K562 (cell line): Measurements from ENCODE around the gene APOC4. TPM values are rescaled to one million over a fixed set of nuclear protein-coding genes. Genes with fewer than 3 reads are reported as not detected.
"Not testable (repeated sequence)": the region's sequence is repeated elsewhere in the genome, so short reads cannot be mapped to it uniquely, and the experiment has no call there.

Experiments used
- ATF1 ChIP-seq, 2 experiments: fragments of 450-650 bp in 1 of 2; IDR thresholded peaks; 2 replicates each; pipeline ENCODE4 v1.6.1; 2016; ENCODE audit warnings: missing compliant biosample characterization in 1 of 2, missing genetic modification characterization in 1 of 2
- BRD9 ChIP-seq: fragments of 450-650 bp; IDR thresholded peaks from 2 replicates; pipeline ENCODE4 v1.6.1; 2018; ENCODE audit warnings: low read depth; ENCODE audit not compliant: partially characterized antibody
- CC2D1A ChIP-seq: fragments of 450-650 bp; IDR thresholded peaks from 2 replicates; pipeline ENCODE4 v1.6.1; 2017; ENCODE audit warnings: mild to moderate bottlenecking
- CXXC5 ChIP-seq: fragments of 250-450 bp; sonication (Bioruptor Pico); IDR thresholded peaks from 2 replicates; pipeline ENCODE4 v1.8.0; 2022; ENCODE audit warnings: inconsistent platforms, mild to moderate bottlenecking, moderate library complexity
- HDAC3 ChIP-seq: fragments of 450-650 bp; IDR thresholded peaks from 2 replicates; pipeline ENCODE4 v1.6.1; 2018; ENCODE audit warnings: borderline replicate concordance, mild to moderate bottlenecking, moderate library complexity; ENCODE audit not compliant: partially characterized antibody
- LEF1 ChIP-seq: fragments of 450-650 bp; IDR thresholded peaks from 2 replicates; pipeline ENCODE4 v1.6.1; 2016; ENCODE audit warnings: mild to moderate bottlenecking
- MAFG ChIP-seq: fragments of 450-650 bp; conservative IDR thresholded peaks from 2 replicates; pipeline ENCODE4 v1.6.1; 2016; ENCODE audit warnings: missing genetic modification characterization, missing compliant biosample characterization
- MAFK ChIP-seq: IDR thresholded peaks from 2 replicates; pipeline ENCODE4 v1.6.1; 2011; ENCODE audit warnings: low read length, improper control_type of control experiment
- MAZ ChIP-seq, 2 experiments: fragments of 450-650 bp in 1 of 2; sonication (generic) in 1 of 2; formaldehyde crosslinking; IDR thresholded peaks in 1 of 2; conservative IDR thresholded peaks in 1 of 2; 2 replicates each; pipeline versions ENCODE4 v1.4.0 to v1.5.0; 2020; ENCODE audit warnings: mild to moderate bottlenecking in 1 of 2, missing genetic modification reagents in 1 of 2
- MTA2 ChIP-seq: fragments of 450-650 bp; IDR thresholded peaks from 2 replicates; pipeline ENCODE4 v1.6.1; 2016; ENCODE audit warnings: low read depth
- NFE2 ChIP-seq: IDR thresholded peaks from 2 replicates; pipeline ENCODE4 v1.6.1; 2014; ENCODE audit warnings: antibody characterized with exemption, low read depth
- PML ChIP-seq: IDR thresholded peaks from 2 replicates; pipeline ENCODE4 v1.6.1; 2012; ENCODE audit warnings: low read length, inconsistent platforms
- SOX6 ChIP-seq: fragments of 450-650 bp; IDR thresholded peaks from 2 replicates; pipeline ENCODE4 v1.6.1; 2014; ENCODE audit warnings: mild to moderate bottlenecking
- TAL1 ChIP-seq: fragments of 450-650 bp; IDR thresholded peaks from 2 replicates; pipeline ENCODE4 v1.6.1; 2016; ENCODE audit warnings: mild to moderate bottlenecking
- TEAD4 ChIP-seq, 2 experiments: sonication (generic) in 1 of 2; formaldehyde crosslinking in 1 of 2; IDR thresholded peaks; 2 replicates each; pipeline versions ENCODE4 v1.6.1 to v1.8.0; 2012 to 2022; ENCODE audit warnings: borderline replicate concordance in 1 of 2, inconsistent platforms in 1 of 2, low read length in 1 of 2, mild to moderate bottlenecking in 1 of 2, missing genetic modification reagents in 1 of 2
- ZBTB7A ChIP-seq: IDR thresholded peaks from 2 replicates; pipeline ENCODE4 v1.6.1; 2011; ENCODE audit warnings: low read depth, mild to moderate bottlenecking, low read length, moderate library complexity, borderline replicate concordance; ENCODE audit not compliant: control insufficient read depth
- ZC3H4 ChIP-seq: sonication (generic); formaldehyde crosslinking; IDR thresholded peaks from 2 replicates; pipeline ENCODE4 v1.9.0; 2021; ENCODE audit warnings: missing genetic modification reagents, borderline replicate concordance
- ZNF12 ChIP-seq: sonication (generic); formaldehyde crosslinking; IDR thresholded peaks from 2 replicates; pipeline ENCODE4 v1.4.0; 2020; ENCODE audit warnings: mild to moderate bottlenecking, missing genetic modification reagents
- ZNF197 ChIP-seq: fragments of 200-800 bp; sonication (Bioruptor generic); IDR thresholded peaks from 2 replicates; pipeline ENCODE4 v1.6.1; 2016; ENCODE audit warnings: low read depth, missing genetic modification characterization, missing compliant biosample characterization
- ZNF644 ChIP-seq: fragments of 200-800 bp; sonication (Bioruptor generic); IDR thresholded peaks from 2 replicates; pipeline ENCODE4 v1.6.1; 2016; ENCODE audit warnings: low read depth, missing genetic modification characterization, missing compliant biosample characterization
- ZNF740 ChIP-seq, 3 experiments: fragments of 200-800 bp in 1 of 3; sonication (Bioruptor generic) in 1 of 3; sonication (generic) in 1 of 3; formaldehyde crosslinking in 1 of 3; IDR thresholded peaks; 2 replicates each; pipeline versions ENCODE4 v1.6.1 to v1.8.0; 2016 to 2022; ENCODE audit warnings: mild to moderate bottlenecking in 2 of 3, missing compliant biosample characterization in 2 of 3, missing genetic modification characterization in 2 of 3, missing genetic modification reagents in 1 of 3
- polyA plus RNA-seq, 8 experiments: library from polyadenylated mRNA; depleted of rRNA in 4 of 8; stranded (reverse) in 5 of 8; unstranded in 3 of 8; fragments of >200 nt; fragmentation: Nextera tagmentation in 2 of 8; fragmentation: Illumina TruSeq in 1 of 8; extraction: Ambion mirVana in 2 of 8; extraction: Trizol in 1 of 8; gene quantifications; 2 replicates each; pipeline versions ENCODE4 v1.2.1 to v1.2.3, GENCODE V29; 2011 to 2014; ENCODE audit warnings: inconsistent platforms in 1 of 8, missing spikeins in 1 of 8
- total RNA-seq, 7 experiments: library from RNA; depleted of rRNA in 6 of 7; stranded (reverse); fragments of >200 nt in 6 of 7; fragmentation: Illumina TruSeq in 2 of 7; extraction: Trizol in 2 of 7; gene quantifications; 2 replicates each; pipeline versions ENCODE4 v1.2.1 to v1.2.3, GENCODE V29; 2011 to 2021; ENCODE audit warnings: low replicate concordance in 1 of 7
- TF ChIP-seq, protein P1 (sequence below), 3 experiments: fragments of 200-800 bp in 1 of 3; fragments of 250-450 bp in 1 of 3; fragments of 450-650 bp in 1 of 3; sonication (Bioruptor Pico) in 1 of 3; sonication (Bioruptor generic) in 1 of 3; formaldehyde crosslinking in 1 of 3; IDR thresholded peaks; 2 replicates each; pipeline versions ENCODE4 v1.6.1 to v1.8.0; 2016 to 2022; ENCODE audit warnings: mild to moderate bottlenecking in 2 of 3, missing genetic modification characterization in 2 of 3, missing compliant biosample characterization in 1 of 3, moderate library complexity in 1 of 3

Gene APOC4
- total and polyA plus RNA-seq, 9 of the 15 experiments (the other 6 are each of a cell fraction or from before 2014, with no cell fraction given), result 0.46 TPM; not detected in 8

- TF ChIP-seq, protein P1, sequence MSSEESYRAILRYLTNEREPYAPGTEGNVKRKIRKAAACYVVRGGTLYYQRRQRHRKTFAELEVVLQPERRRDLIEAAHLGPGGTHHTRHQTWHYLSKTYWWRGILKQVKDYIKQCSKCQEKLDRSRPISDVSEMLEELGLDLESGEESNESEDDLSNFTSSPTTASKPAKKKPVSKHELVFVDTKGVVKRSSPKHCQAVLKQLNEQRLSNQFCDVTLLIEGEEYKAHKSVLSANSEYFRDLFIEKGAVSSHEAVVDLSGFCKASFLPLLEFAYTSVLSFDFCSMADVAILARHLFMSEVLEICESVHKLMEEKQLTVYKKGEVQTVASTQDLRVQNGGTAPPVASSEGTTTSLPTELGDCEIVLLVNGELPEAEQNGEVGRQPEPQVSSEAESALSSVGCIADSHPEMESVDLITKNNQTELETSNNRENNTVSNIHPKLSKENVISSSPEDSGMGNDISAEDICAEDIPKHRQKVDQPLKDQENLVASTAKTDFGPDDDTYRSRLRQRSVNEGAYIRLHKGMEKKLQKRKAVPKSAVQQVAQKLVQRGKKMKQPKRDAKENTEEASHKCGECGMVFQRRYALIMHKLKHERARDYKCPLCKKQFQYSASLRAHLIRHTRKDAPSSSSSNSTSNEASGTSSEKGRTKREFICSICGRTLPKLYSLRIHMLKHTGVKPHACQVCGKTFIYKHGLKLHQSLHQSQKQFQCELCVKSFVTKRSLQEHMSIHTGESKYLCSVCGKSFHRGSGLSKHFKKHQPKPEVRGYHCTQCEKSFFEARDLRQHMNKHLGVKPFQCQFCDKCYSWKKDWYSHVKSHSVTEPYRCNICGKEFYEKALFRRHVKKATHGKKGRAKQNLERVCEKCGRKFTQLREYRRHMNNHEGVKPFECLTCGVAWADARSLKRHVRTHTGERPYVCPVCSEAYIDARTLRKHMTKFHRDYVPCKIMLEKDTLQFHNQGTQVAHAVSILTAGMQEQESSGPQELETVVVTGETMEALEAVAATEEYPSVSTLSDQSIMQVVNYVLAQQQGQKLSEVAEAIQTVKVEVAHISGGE (CRISPR knock-in tag; IDR thresholded peaks at IDR 0.05), result 0 out of 6 replicates have a peak, but pooled peaks of 1 of the 3 experiments have one; percentile 9
- TF ChIP-seq MAFG (peak; percentile 95), MTA2 (peak; percentile 70), ZNF740 (CRISPR knock-in tag; IDR thresholded peaks at IDR 0.05) (0 out of 2 replicates have a peak, but pooled peaks have one; percentile 66), LEF1 (peak; percentile 90), TAL1 (peak; percentile 87), ZNF197 (CRISPR knock-in tag) (peak; percentile 63; the same call in 1 of the 2 replicates), NFE2 (peak; percentile 95), MAZ (CRISPR knock-in tag; conservative IDR thresholded peaks at IDR 0.05 in 1 of 2, IDR thresholded peaks at IDR 0.05 in 1 of 2) (peak in 1 of 2 experiments; percentile 9; a peak in 1 of 4 replicates), SOX6 (peak; percentile 92), ZBTB7A (0 out of 2 replicates have a peak, but pooled peaks have one; percentile 49), TEAD4 (IDR thresholded peaks at IDR 0.05; ENCODE audit: low read length) (peak; percentile 67), HDAC3 (peak; percentile 72), ZNF644 (peak; percentile 67; the same call in 1 of the 2 replicates), PML (peak; percentile 52; the same call in 1 of the 2 replicates), BRD9 (peak; percentile 19), ZC3H4 (CRISPR knock-in tag) (0 out of 2 replicates have a peak, but pooled peaks have one; percentile 72), ZNF12 (CRISPR knock-in tag) (peak; percentile 70; the same call in 1 of the 2 replicates), CC2D1A (0 out of 2 replicates have a peak, but pooled peaks have one; percentile 13), ATF1 (tag; IDR thresholded peaks at IDR 0.05) (peak; percentile 35; the same call in 1 of the 2 replicates), CXXC5 (CRISPR knock-in tag) (peak; percentile 62), MAFK (peak; percentile 57)
- not testable (repeated sequence) for TF ChIP-seq ZNF740 (tag; IDR thresholded peaks at IDR 0.05); TEAD4 (CRISPR knock-in tag; IDR thresholded peaks at IDR 0.05; ENCODE audit: borderline replicate concordance); ATF1 (CRISPR knock-in tag; IDR thresholded peaks at IDR 0.05)
Measured at GRCh38 chr19:44913512-44914432, 28.3 kb upstream of the APOC4 start (continued).
